ENCODE measurements around the gene RAPGEF1. TPM values are rescaled to one million over a fixed set of nuclear protein-coding genes. Genes with fewer than 3 reads are reported as not detected.

RAPGEF1 gene
- polyA plus RNA-seq, 1 donor from 2014 or later, result 23.6 TPM

GRCh38 chr9:131651599-131651998, 88.3 kb downstream of the RAPGEF1 start:
- Histone ChIP-seq H3K4me2 (ENCODE audit: low read length) (no peak overlapping the region), H3K36me3 (ENCODE audit: insufficient read depth, low read length) (no peaks in the 10 kb centered on the region), H3K9ac (ENCODE audit: low read length) (no peak overlapping the region), H2AFZ (ENCODE audit: low read depth, low read length) (no peak overlapping the region), H3K4me3 (ENCODE audit: low read length) (no peak overlapping the region), H3K27ac (ENCODE audit: low read length) (no peak overlapping the region), H3F3A (ENCODE audit: insufficient read depth, low read length, poor library complexity, severe bottlenecking) (no peaks in the 10 kb centered on the region), H3K27me3 (ENCODE audit: insufficient read depth, low read depth, low read length) (no peaks in the 10 kb centered on the region), H3K79me2 (replicated peaks; ENCODE audit: insufficient read depth, low read length) (peaks cover 6% of the 10 kb centered on the region), H3K9me2 (ENCODE audit: insufficient read depth, low read length) (no peaks in the 10 kb centered on the region), H3K9me3 (ENCODE audit: low read length) (no peaks in the 10 kb centered on the region), H4K20me1 (ENCODE audit: insufficient read depth) (no peaks in the 10 kb centered on the region)
- TF ChIP-seq TAF1 (IDR thresholded peaks at IDR 0.05; ENCODE audit: low read depth) (no peak), POLR2AphosphoS5 (IDR thresholded peaks at IDR 0.05) (no peak), EP300 (conservative IDR thresholded peaks at IDR 0.05; ENCODE audit: poor library complexity, severe bottlenecking) (no peak), CTCF (IDR thresholded peaks at IDR 0.05; ENCODE audit: poor library complexity, severe bottlenecking) (no peak), EZH2 (IDR thresholded peaks at IDR 0.05; ENCODE audit: borderline replicate concordance, insufficient read depth, low read length, poor library complexity, severe bottlenecking) (no peak), RAD21 (conservative IDR thresholded peaks at IDR 0.05) (no peak), MXI1 (conservative IDR thresholded peaks at IDR 0.05; ENCODE audit: poor library complexity, severe bottlenecking) (no peak)

GRCh38 chr9:131651160-131651559, 88.7 kb downstream of the RAPGEF1 start:
- no peaks in the 10 kb centered on the region for H3K36me3 ChIP-seq (ENCODE audit: insufficient read depth, low read length)

More at GRCh38 chr9:131651160-131651559, 88.7 kb downstream of the RAPGEF1 start:
- Histone ChIP-seq H3K9me2 (ENCODE audit: insufficient read depth, low read length) (no peaks in the 10 kb centered on the region), H3K9me3 (ENCODE audit: low read length) (no peaks in the 10 kb centered on the region), H3K27me3 (ENCODE audit: insufficient read depth, low read depth, low read length) (no peaks in the 10 kb centered on the region), H3K79me2 (replicated peaks; ENCODE audit: insufficient read depth, low read length) (peaks cover 6% of the 10 kb centered on the region), H3K27ac (ENCODE audit: low read length) (no peak overlapping the region), H3K4me2 (ENCODE audit: low read length) (no peak overlapping the region), H3F3A (ENCODE audit: insufficient read depth, low read length, poor library complexity, severe bottlenecking) (no peaks in the 10 kb centered on the region), H3K4me3 (ENCODE audit: low read length) (no peak overlapping the region), H2AFZ (ENCODE audit: low read depth, low read length) (no peak overlapping the region), H4K20me1 (ENCODE audit: insufficient read depth) (no peaks in the 10 kb centered on the region), H3K9ac (ENCODE audit: low read length) (no peak overlapping the region)
- TF ChIP-seq REST (IDR thresholded peaks at IDR 0.05; ENCODE audit: borderline replicate concordance) (no peak), MXI1 (conservative IDR thresholded peaks at IDR 0.05; ENCODE audit: poor library complexity, severe bottlenecking) (no peak), CTCF (IDR thresholded peaks at IDR 0.05; ENCODE audit: poor library complexity, severe bottlenecking) (no peak), SMC3 (conservative IDR thresholded peaks at IDR 0.05; ENCODE audit: poor library complexity) (no peak), EZH2 (IDR thresholded peaks at IDR 0.05; ENCODE audit: borderline replicate concordance, insufficient read depth, low read length, poor library complexity, severe bottlenecking) (no peak), POLR2AphosphoS5 (IDR thresholded peaks at IDR 0.05) (no peak), EP300 (conservative IDR thresholded peaks at IDR 0.05; ENCODE audit: poor library complexity, severe bottlenecking) (no peak), TAF1 (IDR thresholded peaks at IDR 0.05; ENCODE audit: low read depth) (no peak), RAD21 (conservative IDR thresholded peaks at IDR 0.05) (no peak)
